M059J (cell line): Measurements from ENCODE around the gene CBX4. TPM values are rescaled to one million over a fixed set of nuclear protein-coding genes. Genes with fewer than 3 reads are reported as not detected.

Experiments
- DNase-seq: peaks from one replicate; pipeline ENCODE4 v3.0.0-alpha.2; 2012; ENCODE audit warnings: low read depth
- total RNA-seq: library from RNA; depleted of rRNA; stranded (reverse); fragments of >200 nt; shearing (Covaris generic); gene quantifications from 2 replicates; pipeline ENCODE4 v1.2.3, GENCODE V29; 2014

Gene CBX4
- total RNA-seq, 1 experiment from 2014 or later = 21.2 TPM

- no peak for DNase-seq
These were observed 10.2 kb downstream of the CBX4 start for GRCh38 chr17:79829004-79829403.

GRCh38 chr17:79826841-79827578, 12.2 kb downstream of the CBX4 start:
- DNase-seq = no peak

- DNase-seq = no peak
These were observed 13.0 kb downstream of the CBX4 start for GRCh38 chr17:79826204-79826680.

- no peak for DNase-seq
These were observed 13.7 kb downstream of the CBX4 start for GRCh38 chr17:79825580-79825921.

GRCh38 chr17:79824893-79825579, 14.2 kb downstream of the CBX4 start:
- DNase-seq = no peak

- DNase-seq = no peak
These were observed 15.0 kb downstream of the CBX4 start for GRCh38 chr17:79824234-79824633.

GRCh38 chr17:79822583-79823124, 16.6 kb downstream of the CBX4 start:
- no peak for DNase-seq

GRCh38 chr17:79821331-79822095, 17.7 kb downstream of the CBX4 start:
- no peak for DNase-seq

GRCh38 chr17:79820959-79821330, 18.3 kb downstream of the CBX4 start:
- no peak for DNase-seq

- no peak for DNase-seq
These were observed 19.5 kb downstream of the CBX4 start for GRCh38 chr17:79819534-79820276.

GRCh38 chr17:79819085-79819484, 20.2 kb downstream of the CBX4 start:
- no peak for DNase-seq

- no peak for DNase-seq
These were observed 21.0 kb downstream of the CBX4 start for GRCh38 chr17:79818026-79818758.

- no peak for DNase-seq
These were observed 23.3 kb downstream of the CBX4 start for GRCh38 chr17:79815836-79816461.

GRCh38 chr17:79814974-79815835, 24.0 kb downstream of the CBX4 start:
- DNase-seq = no peak

GRCh38 chr17:79814127-79814973, 24.9 kb downstream of the CBX4 start:
- DNase-seq = no peak

- no peak for DNase-seq
These were observed 25.7 kb downstream of the CBX4 start for GRCh38 chr17:79813297-79814126.
